ENCODE data around the gene BNIP3. TPM values are rescaled to one million over a fixed set of nuclear protein-coding genes. Genes with fewer than 3 reads are reported as not detected.

The BNIP3 gene
- total RNA-seq, 4 donors from 2014 or later, result 53.5 to 102 (median 68.3) TPM

- no peak for TF ChIP-seq POLR2A (IDR thresholded peaks at IDR 0.05)
- H3K9me3 ChIP-seq, result no peaks in the 10 kb centered on the region
- no peaks in the 10 kb centered on the region for H3K4me1 ChIP-seq
- no peak for ATAC-seq
- no peaks in the 10 kb centered on the region for H3K27me3 ChIP-seq
- 91% methylated on average over 9 of the region's 20 CpGs; no CpG with 5 or more reads in 1 of the 2 donors for WGBS, 2 donors (ENCODE audit: low coverage in 1 of 2)
- H3K27ac ChIP-seq, result no peak overlapping the region
- no peak overlapping the region for H3K4me3 ChIP-seq
- peaks cover 0 to 60% of the 10 kb centered on the region in 2 donors for H3K36me3 ChIP-seq
Observed at GRCh38 chr10:131963350-131963749, 18.4 kb downstream of the BNIP3 start.

- no peak overlapping the region for H3K4me3 ChIP-seq
- no peak for ATAC-seq
- 82 to 89% methylated on average over 10 to 20 of the region's 32 CpGs for WGBS, 2 donors (ENCODE audit: low coverage in 1 of 2)
Observed at GRCh38 chr10:131961777-131962662, 19.7 kb downstream of the BNIP3 start.

GRCh38 chr10:131961047-131961776, 20.5 kb downstream of the BNIP3 start:
- no peak overlapping the region for H3K27ac ChIP-seq
- H3K4me1 ChIP-seq, result no peaks in the 10 kb centered on the region
- no peak for TF ChIP-seq CTCF (IDR thresholded peaks at IDR 0.05)
- no peak for TF ChIP-seq EP300 (IDR thresholded peaks at IDR 0.05)
- TF ChIP-seq POLR2AphosphoS5 (IDR thresholded peaks at IDR 0.05), result no peak
- TF ChIP-seq POLR2A (IDR thresholded peaks at IDR 0.05), result no peak
- no peak overlapping the region for H3K4me3 ChIP-seq
- H3K9me3 ChIP-seq, result no peaks in the 10 kb centered on the region
- 96% methylated on average over 4 of the region's 26 CpGs; no CpG with 5 or more reads in 1 of the 2 donors for WGBS, 2 donors (ENCODE audit: low coverage in 1 of 2)
- H3K27me3 ChIP-seq, result no peaks in the 10 kb centered on the region
- no peak for ATAC-seq
- H3K36me3 ChIP-seq, result peaks cover 0 to 65% of the 10 kb centered on the region in 2 donors

More at GRCh38 chr10:131961777-131962662, 19.7 kb downstream of the BNIP3 start:
- no peaks in the 10 kb centered on the region for H3K9me3 ChIP-seq
- no peaks in the 10 kb centered on the region for H3K4me1 ChIP-seq
- peaks cover 0 to 65% of the 10 kb centered on the region in 2 donors for H3K36me3 ChIP-seq
- H3K27ac ChIP-seq, result no peak overlapping the region
- TF ChIP-seq CTCF (IDR thresholded peaks at IDR 0.05) (no peak), EP300 (IDR thresholded peaks at IDR 0.05) (no peak), POLR2A (IDR thresholded peaks at IDR 0.05) (no peak), POLR2AphosphoS5 (IDR thresholded peaks at IDR 0.05) (no peak)
- no peaks in the 10 kb centered on the region for H3K27me3 ChIP-seq

GRCh38 chr10:131960631-131961046, 21.1 kb downstream of the BNIP3 start:
- TF ChIP-seq POLR2AphosphoS5 (IDR thresholded peaks at IDR 0.05) (no peak), EP300 (IDR thresholded peaks at IDR 0.05) (no peak), POLR2A (IDR thresholded peaks at IDR 0.05) (no peak), CTCF (IDR thresholded peaks at IDR 0.05) (no peak)
- Histone ChIP-seq H3K27ac (no peak overlapping the region), H3K4me3 (no peak overlapping the region), H3K9me3 (no peaks in the 10 kb centered on the region), H3K4me1 (no peaks in the 10 kb centered on the region), H3K36me3 (peaks cover 0 to 65% of the 10 kb centered on the region in 2 donors), H3K27me3 (no peaks in the 10 kb centered on the region)
- ATAC-seq, result no peak
- WGBS, 2 donors (ENCODE audit: low coverage in 1 of 2), result no CpG with 5 or more reads among the region's 18 CpGs

- no peaks in the 10 kb centered on the region for H3K4me1 ChIP-seq
- WGBS, 2 donors (ENCODE audit: low coverage in 1 of 2), result 85 to 96% methylated on average over 4 to 7 of the region's 19 CpGs
- no peak overlapping the region for H3K27ac ChIP-seq
- no peak for ATAC-seq
- no peak for TF ChIP-seq POLR2A (IDR thresholded peaks at IDR 0.05)
- no peak for TF ChIP-seq POLR2AphosphoS5 (IDR thresholded peaks at IDR 0.05)
- TF ChIP-seq CTCF (IDR thresholded peaks at IDR 0.05), result no peak
- TF ChIP-seq EP300 (IDR thresholded peaks at IDR 0.05), result no peak
- H3K4me3 ChIP-seq, result no peak overlapping the region
- no peaks in the 10 kb centered on the region for H3K27me3 ChIP-seq
- H3K36me3 ChIP-seq, result peaks cover 0 to 65% of the 10 kb centered on the region in 2 donors
- no peaks in the 10 kb centered on the region for H3K9me3 ChIP-seq
Observed at GRCh38 chr10:131959841-131960240, 21.9 kb downstream of the BNIP3 start.
